Measurements from ENCODE around the gene RGS6. TPM values are rescaled to one million over a fixed set of nuclear protein-coding genes. Genes with fewer than 3 reads are reported as not detected.

The RGS6 gene
- total RNA-seq, 1 experiment from 2014 or later = not detected

GRCh38 chr14:72553656-72554055 is 621.4 kb downstream of the RGS6 start:
- no TSS peak for BruUV-seq (replicated peaks)
- ChIA-PET CTCF (interaction anchor here (0.9 kb wide), 1 partner anchor 36 kb away, joined by 5 read pairs; no protein-coding TSS in a partner anchor), POLR2A (interaction anchor here (0.6 kb wide), 1 partner anchor 373 kb away, joined by 3 read pairs; the partner anchor contains the start of gene DCAF4)
- no peak for TF ChIP-seq CTCF (IDR thresholded peaks at IDR 0.05; ENCODE audit: unreplicated experiment)
- Mint-ChIP-seq H3K4me3 (ENCODE audit: unreplicated experiment) (no peak overlapping the region), H3K27me3 (ENCODE audit: insufficient read depth, unreplicated experiment) (no peaks in the 10 kb centered on the region), H3K27ac (ENCODE audit: low read depth, unreplicated experiment) (no peak overlapping the region), H3K9me3 (ENCODE audit: unreplicated experiment) (no peaks in the 10 kb centered on the region), H3K36me3 (ENCODE audit: insufficient read depth, unreplicated experiment) (no peaks in the 10 kb centered on the region), H3K4me1 (ENCODE audit: insufficient read depth, unreplicated experiment) (peaks cover 14% of the 10 kb centered on the region)
- intact Hi-C loops (cut with micrococcal nuclease) = no loop called here
- DNase-seq (ENCODE audit: unreplicated experiment) = no peak

DNA sequence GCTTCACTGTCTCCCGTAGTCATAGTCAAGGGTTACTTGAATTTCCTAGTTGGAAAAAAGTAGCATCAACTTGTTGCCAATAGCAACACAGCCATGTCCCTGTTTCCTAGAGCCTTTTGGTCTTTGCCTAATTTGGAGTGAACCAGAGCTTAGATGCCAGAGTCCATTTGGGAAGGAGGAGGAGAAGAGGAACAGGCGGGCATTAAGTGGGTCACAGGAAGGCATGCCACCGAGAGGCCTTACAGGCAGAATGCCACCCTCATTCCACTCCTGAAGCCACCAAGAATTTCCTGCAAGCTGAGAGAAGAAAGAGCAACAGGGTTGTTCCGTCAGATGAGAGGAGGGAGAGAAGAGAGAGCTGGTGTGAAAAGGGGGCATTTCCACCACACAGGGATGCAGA is 622.2 kb downstream of the RGS6 start:
- no peaks in the 10 kb centered on the region for H3K36me3 Mint-ChIP-seq (ENCODE audit: insufficient read depth, unreplicated experiment)
- no peak overlapping the region for H3K4me3 Mint-ChIP-seq (ENCODE audit: unreplicated experiment)
- no peak for DNase-seq (ENCODE audit: unreplicated experiment)
- intact Hi-C loops (cut with micrococcal nuclease) = no loop called here
- BruUV-seq (replicated peaks) = no TSS peak
- no peak for TF ChIP-seq CTCF (IDR thresholded peaks at IDR 0.05; ENCODE audit: unreplicated experiment)
- H3K4me1 Mint-ChIP-seq (ENCODE audit: insufficient read depth, unreplicated experiment) = peaks cover 21% of the 10 kb centered on the region
- no peaks in the 10 kb centered on the region for H3K9me3 Mint-ChIP-seq (ENCODE audit: unreplicated experiment)
- ChIA-PET CTCF (interaction anchor here (0.9 to 1.3 kb wide), 2 partner anchors 37 to 40 kb away, joined by 4 to 5 read pairs; no protein-coding TSS in a partner anchor), POLR2A (no interaction called here)
- no peak overlapping the region for H3K27ac Mint-ChIP-seq (ENCODE audit: low read depth, unreplicated experiment)
- no peaks in the 10 kb centered on the region for H3K27me3 Mint-ChIP-seq (ENCODE audit: insufficient read depth, unreplicated experiment)

GRCh38 chr14:72554994-72555608 is 622.9 kb downstream of the RGS6 start:
- no TSS peak for BruUV-seq (replicated peaks)

GRCh38 chr14:72555609-72556000 is 623.4 kb downstream of the RGS6 start:
- Mint-ChIP-seq H3K4me3 (ENCODE audit: unreplicated experiment) (no peak overlapping the region), H3K36me3 (ENCODE audit: insufficient read depth, unreplicated experiment) (no peaks in the 10 kb centered on the region), H3K27ac (ENCODE audit: low read depth, unreplicated experiment) (no peak overlapping the region), H3K4me1 (ENCODE audit: insufficient read depth, unreplicated experiment) (peaks cover 23% of the 10 kb centered on the region), H3K9me3 (ENCODE audit: unreplicated experiment) (no peaks in the 10 kb centered on the region), H3K27me3 (ENCODE audit: insufficient read depth, unreplicated experiment) (no peaks in the 10 kb centered on the region)
- POLR2A ChIA-PET = no interaction called here
- TF ChIP-seq CTCF (IDR thresholded peaks at IDR 0.05; ENCODE audit: unreplicated experiment) = no peak
- DNase-seq (ENCODE audit: unreplicated experiment) = no peak
- no TSS peak for BruUV-seq (replicated peaks)
- intact Hi-C loops (cut with micrococcal nuclease) = no loop called here
- CTCF ChIA-PET = interaction anchor here (1.3 kb wide), 1 partner anchor 42 kb away, joined by 4 read pairs; no protein-coding TSS in a partner anchor

More at GRCh38 chr14:72554994-72555608, 622.9 kb downstream of the RGS6 start:
- no peak for TF ChIP-seq CTCF (IDR thresholded peaks at IDR 0.05; ENCODE audit: unreplicated experiment)
- no peaks in the 10 kb centered on the region for H3K9me3 Mint-ChIP-seq (ENCODE audit: unreplicated experiment)
- H3K27me3 Mint-ChIP-seq (ENCODE audit: insufficient read depth, unreplicated experiment) = no peaks in the 10 kb centered on the region
- intact Hi-C loops (cut with micrococcal nuclease) = no loop called here
- H3K36me3 Mint-ChIP-seq (ENCODE audit: insufficient read depth, unreplicated experiment) = no peaks in the 10 kb centered on the region
- no peak overlapping the region for H3K4me3 Mint-ChIP-seq (ENCODE audit: unreplicated experiment)
- CTCF ChIA-PET = interaction anchor here (1.3 kb wide), 1 partner anchor 41 kb away, joined by 4 read pairs; no protein-coding TSS in a partner anchor
- POLR2A ChIA-PET = no interaction called here
- H3K27ac Mint-ChIP-seq (ENCODE audit: low read depth, unreplicated experiment) = no peak overlapping the region
- no peak for DNase-seq (ENCODE audit: unreplicated experiment)
- H3K4me1 Mint-ChIP-seq (ENCODE audit: insufficient read depth, unreplicated experiment) = peaks cover 23% of the 10 kb centered on the region

Measured in MCF 10A (cell line).